Measurements from ENCODE around the gene POU3F1.

Gene POU3F1

DNA sequence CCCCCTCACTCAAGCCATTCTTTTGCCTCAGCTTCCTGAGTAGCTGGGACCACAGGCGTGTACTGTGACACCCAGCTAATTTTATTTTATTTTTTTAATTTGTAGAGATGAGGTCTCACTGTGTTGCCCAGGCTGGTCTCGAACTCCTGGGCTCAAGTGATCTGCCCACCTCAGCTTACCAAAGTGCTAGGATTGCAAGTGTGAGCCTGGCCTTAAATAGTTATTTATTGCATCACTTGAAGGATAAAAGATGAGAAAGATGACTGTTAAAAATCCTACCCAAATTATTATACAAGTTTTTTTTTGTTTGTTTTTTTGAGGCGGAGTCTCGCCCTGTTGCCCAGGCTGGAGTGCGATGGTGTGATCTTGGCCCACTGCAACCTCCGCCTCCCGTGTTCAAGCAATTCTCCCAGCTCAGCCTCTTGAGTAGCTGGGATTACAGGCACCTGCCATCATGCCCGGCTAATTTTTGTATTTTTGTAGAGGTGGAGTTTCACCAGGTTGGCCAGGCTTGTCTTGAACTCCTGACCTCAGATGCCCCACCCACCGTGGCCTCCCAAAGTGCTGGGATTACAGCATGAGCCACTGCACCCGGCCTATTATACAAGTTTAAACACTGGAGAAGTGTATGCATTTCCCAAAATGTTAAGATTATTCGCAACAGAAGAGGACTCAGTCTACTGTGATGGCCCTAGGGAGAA lies 31.7 kb downstream of the POU3F1 start:
- H3K27ac ChIP-seq (replicated peaks), result 0 out of 2 replicates have a peak overlapping the region, but pooled peaks have one; percentile 14
- DNase-seq (ENCODE audit: low read depth in 1 of 2, low spot score in 1 of 2), result no peak
- no peak for TF ChIP-seq POLR2AphosphoS5 (IDR thresholded peaks at IDR 0.05; ENCODE audit: low read depth)
- TF ChIP-seq SPI1 (IDR thresholded peaks at IDR 0.05; ENCODE audit: borderline replicate concordance, low read depth), result no peak
- TF ChIP-seq, protein P1, sequence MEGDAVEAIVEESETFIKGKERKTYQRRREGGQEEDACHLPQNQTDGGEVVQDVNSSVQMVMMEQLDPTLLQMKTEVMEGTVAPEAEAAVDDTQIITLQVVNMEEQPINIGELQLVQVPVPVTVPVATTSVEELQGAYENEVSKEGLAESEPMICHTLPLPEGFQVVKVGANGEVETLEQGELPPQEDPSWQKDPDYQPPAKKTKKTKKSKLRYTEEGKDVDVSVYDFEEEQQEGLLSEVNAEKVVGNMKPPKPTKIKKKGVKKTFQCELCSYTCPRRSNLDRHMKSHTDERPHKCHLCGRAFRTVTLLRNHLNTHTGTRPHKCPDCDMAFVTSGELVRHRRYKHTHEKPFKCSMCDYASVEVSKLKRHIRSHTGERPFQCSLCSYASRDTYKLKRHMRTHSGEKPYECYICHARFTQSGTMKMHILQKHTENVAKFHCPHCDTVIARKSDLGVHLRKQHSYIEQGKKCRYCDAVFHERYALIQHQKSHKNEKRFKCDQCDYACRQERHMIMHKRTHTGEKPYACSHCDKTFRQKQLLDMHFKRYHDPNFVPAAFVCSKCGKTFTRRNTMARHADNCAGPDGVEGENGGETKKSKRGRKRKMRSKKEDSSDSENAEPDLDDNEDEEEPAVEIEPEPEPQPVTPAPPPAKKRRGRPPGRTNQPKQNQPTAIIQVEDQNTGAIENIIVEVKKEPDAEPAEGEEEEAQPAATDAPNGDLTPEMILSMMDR (IDR thresholded peaks at IDR 0.05; ENCODE audit: insufficient read depth, low read length), result no peak
- TF ChIP-seq GABPA (IDR thresholded peaks at IDR 0.05; ENCODE audit: low read depth), result no peak
- TF ChIP-seq, protein P2, sequence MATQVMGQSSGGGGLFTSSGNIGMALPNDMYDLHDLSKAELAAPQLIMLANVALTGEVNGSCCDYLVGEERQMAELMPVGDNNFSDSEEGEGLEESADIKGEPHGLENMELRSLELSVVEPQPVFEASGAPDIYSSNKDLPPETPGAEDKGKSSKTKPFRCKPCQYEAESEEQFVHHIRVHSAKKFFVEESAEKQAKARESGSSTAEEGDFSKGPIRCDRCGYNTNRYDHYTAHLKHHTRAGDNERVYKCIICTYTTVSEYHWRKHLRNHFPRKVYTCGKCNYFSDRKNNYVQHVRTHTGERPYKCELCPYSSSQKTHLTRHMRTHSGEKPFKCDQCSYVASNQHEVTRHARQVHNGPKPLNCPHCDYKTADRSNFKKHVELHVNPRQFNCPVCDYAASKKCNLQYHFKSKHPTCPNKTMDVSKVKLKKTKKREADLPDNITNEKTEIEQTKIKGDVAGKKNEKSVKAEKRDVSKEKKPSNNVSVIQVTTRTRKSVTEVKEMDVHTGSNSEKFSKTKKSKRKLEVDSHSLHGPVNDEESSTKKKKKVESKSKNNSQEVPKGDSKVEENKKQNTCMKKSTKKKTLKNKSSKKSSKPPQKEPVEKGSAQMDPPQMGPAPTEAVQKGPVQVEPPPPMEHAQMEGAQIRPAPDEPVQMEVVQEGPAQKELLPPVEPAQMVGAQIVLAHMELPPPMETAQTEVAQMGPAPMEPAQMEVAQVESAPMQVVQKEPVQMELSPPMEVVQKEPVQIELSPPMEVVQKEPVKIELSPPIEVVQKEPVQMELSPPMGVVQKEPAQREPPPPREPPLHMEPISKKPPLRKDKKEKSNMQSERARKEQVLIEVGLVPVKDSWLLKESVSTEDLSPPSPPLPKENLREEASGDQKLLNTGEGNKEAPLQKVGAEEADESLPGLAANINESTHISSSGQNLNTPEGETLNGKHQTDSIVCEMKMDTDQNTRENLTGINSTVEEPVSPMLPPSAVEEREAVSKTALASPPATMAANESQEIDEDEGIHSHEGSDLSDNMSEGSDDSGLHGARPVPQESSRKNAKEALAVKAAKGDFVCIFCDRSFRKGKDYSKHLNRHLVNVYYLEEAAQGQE (IDR thresholded peaks at IDR 0.05; ENCODE audit: insufficient replicate concordance, low read depth), result no peak
- H3K27me3 ChIP-seq (ENCODE audit: insufficient read depth, poor library complexity, severe bottlenecking), result no peaks in the 10 kb centered on the region
- no peak overlapping the region for H3K4me3 ChIP-seq (replicated peaks; ENCODE audit: insufficient read depth, low read length)

DNA sequence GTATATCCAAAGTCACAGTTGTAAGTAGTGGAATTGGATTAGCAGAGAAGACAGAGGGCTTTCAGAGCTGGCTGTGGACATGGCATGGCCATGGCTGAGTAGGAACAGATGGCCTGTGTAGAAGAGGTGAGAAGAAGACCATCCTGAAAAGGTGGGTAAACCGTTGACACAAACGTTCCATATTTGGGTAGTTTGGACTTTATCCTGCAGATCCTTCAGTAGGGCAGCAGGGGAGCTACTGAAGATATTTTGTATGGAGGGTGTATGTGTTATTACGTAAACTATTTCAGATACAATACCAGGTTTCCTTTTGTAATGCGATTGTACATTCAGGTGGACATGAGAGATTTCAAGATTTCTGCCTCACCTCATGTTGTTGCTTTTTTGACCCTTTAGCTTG lies 32.4 kb downstream of the POU3F1 start:
- TF ChIP-seq, protein P1 (IDR thresholded peaks at IDR 0.05; ENCODE audit: insufficient read depth, low read length), result no peak
- no peak for TF ChIP-seq POLR2AphosphoS5 (IDR thresholded peaks at IDR 0.05; ENCODE audit: low read depth)
- peak overlapping the region; percentile 73; the same call in 1 of the 2 replicates for H3K4me3 ChIP-seq (replicated peaks; ENCODE audit: insufficient read depth, low read length)
- DNase-seq (ENCODE audit: low read depth in 1 of 2, low spot score in 1 of 2), result no peak
- no peak overlapping the region for H3K27ac ChIP-seq (replicated peaks)
- no peaks in the 10 kb centered on the region for H3K27me3 ChIP-seq (ENCODE audit: insufficient read depth, poor library complexity, severe bottlenecking)

DNA sequence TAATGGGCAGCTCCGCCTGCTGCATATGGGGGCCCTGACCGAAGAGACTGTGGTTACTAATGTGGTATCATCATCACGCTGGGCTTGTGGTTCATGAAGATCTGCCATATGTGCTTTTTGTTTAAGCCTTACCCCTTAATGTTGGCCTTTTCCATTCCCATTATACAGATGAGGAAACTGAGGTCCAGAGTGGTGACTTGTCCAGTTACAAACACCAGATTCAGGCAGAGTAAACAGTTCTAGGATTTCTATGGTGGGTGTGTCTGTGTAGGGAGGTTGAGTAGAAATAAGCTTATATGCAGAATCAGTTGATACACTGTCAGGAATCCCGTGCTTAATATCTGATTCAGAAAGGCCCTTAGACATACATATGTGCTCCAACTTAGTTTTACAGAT lies 33.4 kb downstream of the POU3F1 start:
- no peak for DNase-seq (ENCODE audit: low read depth in 1 of 2, low spot score in 1 of 2)
- H3K4me3 ChIP-seq (replicated peaks; ENCODE audit: insufficient read depth, low read length), result peak overlapping the region; percentile 73
- no peaks in the 10 kb centered on the region for H3K27me3 ChIP-seq (ENCODE audit: insufficient read depth, poor library complexity, severe bottlenecking)
- TF ChIP-seq POLR2AphosphoS5 (IDR thresholded peaks at IDR 0.05; ENCODE audit: low read depth) (no peak), SPI1 (IDR thresholded peaks at IDR 0.05; ENCODE audit: borderline replicate concordance, low read depth) (no peak), GABPA (IDR thresholded peaks at IDR 0.05; ENCODE audit: low read depth) (no peak)
- TF ChIP-seq, protein P1 (IDR thresholded peaks at IDR 0.05; ENCODE audit: insufficient read depth, low read length), result no peak
- TF ChIP-seq, protein P2 (IDR thresholded peaks at IDR 0.05; ENCODE audit: insufficient replicate concordance, low read depth), result no peak
- peak overlapping the region; percentile 75 for H3K27ac ChIP-seq (replicated peaks)
